ENCODE results near the gene DPEP1. TPM values are rescaled to one million over a fixed set of nuclear protein-coding genes. Genes with fewer than 3 reads are reported as not detected.

The DPEP1 gene
- total and polyA plus RNA-seq, 2 donors (not counting 1 experiment from before 2014, with no cell fraction given) = not detected

GRCh38 chr16:89582614-89583196, 30.7 kb upstream of the DPEP1 start:
- Histone ChIP-seq H4K20me1 (ENCODE audit: control insufficient read depth, insufficient read depth, low read length, poor library complexity, severe bottlenecking) (no peaks in the 10 kb centered on the region), H3K9ac (ENCODE audit: low read length) (no peak overlapping the region), H3K4me3 (ENCODE audit: control extremely low read depth in 1 of 5, extremely low read depth in 1 of 5, insufficient read depth in 1 of 5, low read depth in 2 of 5, low read length in 4 of 5) (no peak overlapping the region), H3K79me2 (ENCODE audit: control insufficient read depth, insufficient read depth, low read length) (no peaks in the 10 kb centered on the region), H3K4me2 (replicated peaks; ENCODE audit: low read depth, low read length, poor library complexity, severe bottlenecking) (no peak overlapping the region), H3K27me3 (replicated peaks in 1 of 4; ENCODE audit: control extremely low read depth in 1 of 4, control insufficient read depth in 3 of 4, insufficient read depth in 4 of 4, low read length in 3 of 4) (no peaks in the 10 kb centered on the region), H3K4me1 (ENCODE audit: control insufficient read depth in 2 of 2, insufficient read depth in 2 of 2, low read length in 2 of 2) (no peaks in the 10 kb centered on the region), H3K36me3 (replicated peaks in 1 of 2; ENCODE audit: control extremely low read depth in 1 of 2, control insufficient read depth in 1 of 2, extremely low read depth in 1 of 2, insufficient read depth in 2 of 2, low read length in 1 of 2) (no peaks in the 10 kb centered on the region), H3K9me3 (ENCODE audit: control extremely low read depth in 1 of 3, control insufficient read depth in 2 of 3, insufficient read depth in 1 of 3, low read length in 2 of 3) (peaks cover 0 to 9% (median 0%) of the 10 kb centered on the region in 3 donors), H3K27ac (ENCODE audit: low read length in 2 of 2) (no peak overlapping the region), H2AFZ (ENCODE audit: insufficient read depth, low read depth, low read length, poor library complexity, severe bottlenecking) (no peak overlapping the region)
- H3K4me1 Mint-ChIP-seq = no peaks in the 10 kb centered on the region
- no peaks in the 10 kb centered on the region for H3K9me3 Mint-ChIP-seq (ENCODE audit: insufficient read depth)
- ATAC-seq (ENCODE audit: low read depth) (no peak), DNase-seq (no peak)
- H3K4me3 Mint-ChIP-seq = no peak overlapping the region
- no peak for TF ChIP-seq EZH2 (IDR thresholded peaks at IDR 0.05; ENCODE audit: borderline replicate concordance, insufficient read depth, low read depth, low read length, poor library complexity, severe bottlenecking)
- no peak for TF ChIP-seq CTCF (IDR thresholded peaks at IDR 0.05)
- ChIA-PET CTCF (no interaction called here), POLR2A (no interaction called here)
- 96% methylated on average over 17 of the region's 19 CpGs for WGBS (ENCODE audit: insufficient coverage)
- no peak overlapping the region for H3K27ac Mint-ChIP-seq
- intact Hi-C loops (cut with micrococcal nuclease) = no loop called here
- no peaks in the 10 kb centered on the region for H3K27me3 Mint-ChIP-seq

GRCh38 chr16:89583197-89583894, 30.1 kb upstream of the DPEP1 start:
- H4K20me1 ChIP-seq (ENCODE audit: control insufficient read depth, insufficient read depth, low read length, poor library complexity, severe bottlenecking) = no peaks in the 10 kb centered on the region
- H3K27me3 ChIP-seq (replicated peaks in 1 of 4; ENCODE audit: control extremely low read depth in 1 of 4, control insufficient read depth in 3 of 4, insufficient read depth in 4 of 4, low read length in 3 of 4) = no peaks in the 10 kb centered on the region
- H2AFZ ChIP-seq (ENCODE audit: insufficient read depth, low read depth, low read length, poor library complexity, severe bottlenecking) = no peak overlapping the region
- Mint-ChIP-seq H3K4me1 (no peaks in the 10 kb centered on the region), H3K4me3 (no peak overlapping the region), H3K9me3 (ENCODE audit: insufficient read depth) (no peaks in the 10 kb centered on the region), H3K27me3 (no peaks in the 10 kb centered on the region), H3K27ac (no peak overlapping the region)
- intact Hi-C loops (cut with micrococcal nuclease) = no loop called here
- TF ChIP-seq EZH2 (IDR thresholded peaks at IDR 0.05; ENCODE audit: borderline replicate concordance, insufficient read depth, low read depth, low read length, poor library complexity, severe bottlenecking) = no peak
- no peak for TF ChIP-seq CTCF (IDR thresholded peaks at IDR 0.05)
- 95% methylated on average over 36 of the region's 36 CpGs for WGBS (ENCODE audit: insufficient coverage)
- H3K4me3 ChIP-seq (ENCODE audit: control extremely low read depth in 1 of 5, extremely low read depth in 1 of 5, insufficient read depth in 1 of 5, low read depth in 2 of 5, low read length in 4 of 5) = no peak overlapping the region
- H3K9me3 ChIP-seq (ENCODE audit: control extremely low read depth in 1 of 3, control insufficient read depth in 2 of 3, insufficient read depth in 1 of 3, low read length in 2 of 3) = peaks cover 0 to 9% (median 0%) of the 10 kb centered on the region in 3 donors
- H3K9ac ChIP-seq (ENCODE audit: low read length) = no peak overlapping the region
- H3K79me2 ChIP-seq (ENCODE audit: control insufficient read depth, insufficient read depth, low read length) = no peaks in the 10 kb centered on the region
- H3K4me1 ChIP-seq (ENCODE audit: control insufficient read depth in 2 of 2, insufficient read depth in 2 of 2, low read length in 2 of 2) = no peaks in the 10 kb centered on the region
- ChIA-PET POLR2A (no interaction called here), CTCF (no interaction called here)
- DNase-seq = no peak
- H3K27ac ChIP-seq (ENCODE audit: low read length in 2 of 2) = no peak overlapping the region
- H3K36me3 ChIP-seq (replicated peaks in 1 of 2; ENCODE audit: control extremely low read depth in 1 of 2, control insufficient read depth in 1 of 2, extremely low read depth in 1 of 2, insufficient read depth in 2 of 2, low read length in 1 of 2) = no peaks in the 10 kb centered on the region
- ATAC-seq (ENCODE audit: low read depth) = no peak
- no peak overlapping the region for H3K4me2 ChIP-seq (replicated peaks; ENCODE audit: low read depth, low read length, poor library complexity, severe bottlenecking)
